Activated CD4-positive, alpha-beta T cell treated with anti-CD3 and anti-CD28 coated beads for 36 hours (primary cell): Measurements from ENCODE around the gene FJX1. TPM values are rescaled to one million over a fixed set of nuclear protein-coding genes. Genes with fewer than 3 reads are reported as not detected.

Source experiments
- ATAC-seq: fragments of 200-7000 bp; cut with Tn5 transposase; one replicate; pipeline ENCODE4 v1.10.0; 2021; ENCODE audit warnings: mild to moderate bottlenecking, moderate library complexity
- CTCF ChIA-PET: fragments of 350-600 bp; sonication (Branson Sonifier 250); formaldehyde crosslinking; loops from one replicate; lab custom pipeline; 2021; ENCODE audit warnings: antibody characterized with exemption; lab: Charles Lee
- POLR2A ChIA-PET: fragments of 350-600 bp; sonication (Branson Sonifier 250); formaldehyde crosslinking; loops from one replicate; lab custom pipeline; 2021; ENCODE audit warnings: antibody characterized with exemption, inconsistent platforms; lab: Charles Lee
- DNase-seq: peaks from one replicate; pipeline ENCODE4 v3.0.0-alpha.2; 2020
- H3K27ac Mint-ChIP-seq: one replicate; pipeline ENCODE4 v1.8.0; 2021; ENCODE audit warnings: mixed read lengths
- H3K27me3 Mint-ChIP-seq: one replicate; pipeline ENCODE4 v1.8.0; 2021; ENCODE audit warnings: mixed read lengths
- H3K36me3 Mint-ChIP-seq: one replicate; pipeline ENCODE4 v1.8.0; 2021; ENCODE audit warnings: low read depth, mixed read lengths
- H3K4me1 Mint-ChIP-seq: one replicate; pipeline ENCODE4 v1.8.0; 2021; ENCODE audit warnings: mixed read lengths
- H3K4me3 Mint-ChIP-seq: one replicate; pipeline ENCODE4 v1.8.0; 2021; ENCODE audit warnings: mild to moderate bottlenecking, moderate library complexity, mixed read lengths
- H3K9me3 Mint-ChIP-seq: one replicate; pipeline ENCODE4 v1.8.0; 2021; ENCODE audit warnings: low read depth, mixed read lengths
- intact Hi-C, 2 experiments: fragments of 100-400 bp; cut with DNase I in 1 of 2; cut with micrococcal nuclease in 1 of 2; formaldehyde crosslinking; loops; one replicate each; pipeline versions ENCODE4 v1.14.2 to v1.15.1; 2022 to 2024; cut with DNase I, micrococcal nuclease
- total RNA-seq, 2 experiments: library from RNA; stranded (reverse); gene quantifications; one replicate each; pipeline ENCODE4 v1.2.3, GENCODE V29; 2021

Gene FJX1
- total RNA-seq, 2 experiments from 2014 or later, result 0.69 to 0.74 TPM

- intact Hi-C loops, result no loop called here
- H3K27me3 Mint-ChIP-seq, result peaks cover 41% of the 10 kb centered on the region
Observed at GRCh38 chr11:35654711-35655110, 36.5 kb downstream of the FJX1 start.

GRCh38 chr11:35655254-35655653 is 37.0 kb downstream of the FJX1 start:
- POLR2A ChIA-PET, result no interaction called here
- ATAC-seq, result no peak
- intact Hi-C loops, result no loop called here
- no peak for DNase-seq
- peaks cover 2% of the 10 kb centered on the region for H3K4me1 Mint-ChIP-seq
- no peak overlapping the region for H3K27ac Mint-ChIP-seq
- H3K4me3 Mint-ChIP-seq, result no peak overlapping the region
- peaks cover 41% of the 10 kb centered on the region for H3K27me3 Mint-ChIP-seq
- no peaks in the 10 kb centered on the region for H3K9me3 Mint-ChIP-seq
- H3K36me3 Mint-ChIP-seq, result no peaks in the 10 kb centered on the region
- CTCF ChIA-PET, result interaction anchor here (0.7 to 0.8 kb wide), 3 partner anchors 26 to 464 kb away, joined by 3 to 4 read pairs (median 3); no protein-coding TSS in a partner anchor

More at GRCh38 chr11:35654711-35655110, 36.5 kb downstream of the FJX1 start:
- no peaks in the 10 kb centered on the region for H3K9me3 Mint-ChIP-seq
- ChIA-PET POLR2A (no interaction called here), CTCF (interaction anchor here (0.7 kb wide), 2 partner anchors 291 to 464 kb away, joined by 3 to 4 read pairs; no protein-coding TSS in a partner anchor)
- no peak for DNase-seq
- H3K36me3 Mint-ChIP-seq, result no peaks in the 10 kb centered on the region
- peaks cover 6% of the 10 kb centered on the region for H3K4me1 Mint-ChIP-seq
- no peak overlapping the region for H3K27ac Mint-ChIP-seq
- H3K4me3 Mint-ChIP-seq, result no peak overlapping the region
- no peak for ATAC-seq

GRCh38 chr11:35655856-35656255 is 37.6 kb downstream of the FJX1 start:
- H3K27me3 Mint-ChIP-seq, result peaks cover 37% of the 10 kb centered on the region
- H3K27ac Mint-ChIP-seq, result no peak overlapping the region
- H3K4me3 Mint-ChIP-seq, result no peak overlapping the region
- H3K9me3 Mint-ChIP-seq, result no peaks in the 10 kb centered on the region
- POLR2A ChIA-PET, result no interaction called here
- no peaks in the 10 kb centered on the region for H3K4me1 Mint-ChIP-seq
- ATAC-seq (no peak), DNase-seq (no peak)
- no peaks in the 10 kb centered on the region for H3K36me3 Mint-ChIP-seq
- intact Hi-C loops, result no loop called here
- CTCF ChIA-PET, result interaction anchor here (0.8 kb wide), 1 partner anchor 27 kb away, joined by 3 read pairs; no protein-coding TSS in a partner anchor

GRCh38 chr11:35658020-35658948 is 40.0 kb downstream of the FJX1 start:
- Mint-ChIP-seq H3K27ac (no peak overlapping the region), H3K4me1 (peaks cover 15% of the 10 kb centered on the region), H3K4me3 (no peak overlapping the region), H3K27me3 (peaks cover 25% of the 10 kb centered on the region), H3K36me3 (peaks cover 4% of the 10 kb centered on the region), H3K9me3 (peaks cover 3% of the 10 kb centered on the region)
- ChIA-PET POLR2A (no interaction called here), CTCF (interaction anchor here (0.9 to 1.9 kb wide), 2 partner anchors 9 to 164 kb away, joined by 4 read pairs; no protein-coding TSS in a partner anchor)
- intact Hi-C loops, result no loop called here
- ATAC-seq, result no peak
- DNase-seq, result no peak

- peak overlapping the region; percentile 83 for H3K4me3 Mint-ChIP-seq
- CTCF ChIA-PET, result interaction anchor here (0.6 to 0.8 kb wide), 2 partner anchors 598 to 865 kb away, joined by 3 read pairs; no protein-coding TSS in a partner anchor
- no peak for ATAC-seq
- POLR2A ChIA-PET, result no interaction called here
- peaks cover 25% of the 10 kb centered on the region for H3K9me3 Mint-ChIP-seq
- peaks cover 41% of the 10 kb centered on the region for H3K4me1 Mint-ChIP-seq
- peaks cover 6% of the 10 kb centered on the region for H3K27me3 Mint-ChIP-seq
- intact Hi-C loops, result loop anchor here (5.0 to 10.0 kb wide), 7 partner anchors 327 to 1927 kb away; partner anchors contain the start of genes APIP (in 1 of the 2), CAT (in 1 of the 2), CD59 (in 1 of the 2) and COMMD9 (in 1 of the 2)
- peak overlapping the region; percentile 97 for H3K27ac Mint-ChIP-seq
- DNase-seq, result no peak
- peaks cover 29% of the 10 kb centered on the region for H3K36me3 Mint-ChIP-seq
Observed at GRCh38 chr11:35661534-35661933, 43.3 kb downstream of the FJX1 start.

- intact Hi-C loops, result loop anchor here (1.0 to 10.0 kb wide), 13 partner anchors 12 to 1927 kb away; partner anchors contain the start of genes COMMD9 (in 2 of the 2), APIP (in 1 of the 2), CAT (in 1 of the 2) and CD59 (in 1 of the 2)
- DNase-seq (peak; percentile 24), ATAC-seq (peak; percentile 31)
- POLR2A ChIA-PET, result no interaction called here
- Mint-ChIP-seq H3K27me3 (peaks cover 3% of the 10 kb centered on the region), H3K4me3 (peak overlapping the region; percentile 83), H3K27ac (peak overlapping the region; percentile 97), H3K4me1 (peaks cover 41% of the 10 kb centered on the region), H3K9me3 (peaks cover 29% of the 10 kb centered on the region), H3K36me3 (peaks cover 34% of the 10 kb centered on the region)
- CTCF ChIA-PET, result interaction anchor here (0.6 to 1.2 kb wide), 2 partner anchors 484 to 864 kb away, joined by 3 read pairs; no protein-coding TSS in a partner anchor
Observed at GRCh38 chr11:35662061-35662648, 43.9 kb downstream of the FJX1 start.

- Mint-ChIP-seq H3K36me3 (peaks cover 37% of the 10 kb centered on the region), H3K4me1 (peaks cover 41% of the 10 kb centered on the region), H3K27ac (peak within 1 kb of the TSS; percentile 97), H3K4me3 (peak within 1 kb of the TSS; percentile 83), H3K27me3 (peaks cover under 1% of the 10 kb centered on the region), H3K9me3 (peaks cover 30% of the 10 kb centered on the region)
- ATAC-seq (peak; percentile 86), DNase-seq (peak; percentile 92)
- ChIA-PET POLR2A (no interaction called here), CTCF (interaction anchor here (1.2 kb wide), 1 partner anchor 484 kb away, joined by 3 read pairs; no protein-coding TSS in a partner anchor)
- intact Hi-C loops, result loop anchor here (1.0 to 10.0 kb wide), 13 partner anchors 13 to 1928 kb away; partner anchors contain the start of genes COMMD9 (in 2 of the 2), APIP (in 1 of the 2), CAT (in 1 of the 2) and CD59 (in 1 of the 2)
Observed at GRCh38 chr11:35662649-35663407, 44.6 kb downstream of the FJX1 start, which contains the start of gene TRIM44. Gene TRIM44, plus strand, starts transcription at chr11:35662775. Its CDS starts 337 bp downstream, at chr11:35663112.

- Mint-ChIP-seq H3K9me3 (peaks cover 31% of the 10 kb centered on the region), H3K36me3 (peaks cover 43% of the 10 kb centered on the region), H3K4me3 (peak overlapping the region; percentile 83), H3K27me3 (no peaks in the 10 kb centered on the region), H3K27ac (peak overlapping the region; percentile 95), H3K4me1 (peaks cover 41% of the 10 kb centered on the region)
- ChIA-PET CTCF (interaction anchor here (1.2 kb wide), 1 partner anchor 483 kb away, joined by 3 read pairs; no protein-coding TSS in a partner anchor), POLR2A (no interaction called here)
- intact Hi-C loops, result loop anchor here (2.0 to 10.0 kb wide), 10 partner anchors 47 to 1929 kb away; partner anchors contain the start of genes COMMD9 (in 2 of the 2), APIP (in 1 of the 2), CAT (in 1 of the 2) and CD59 (in 1 of the 2)
- DNase-seq (no peak), ATAC-seq (no peak)
Observed at GRCh38 chr11:35663408-35663702, 45.1 kb downstream of the FJX1 start.

- CTCF ChIA-PET, result interaction anchor here (0.6 kb wide), 1 partner anchor 381 kb away, joined by 3 read pairs; no protein-coding TSS in a partner anchor
- H3K4me3 Mint-ChIP-seq, result peak overlapping the region; percentile 11
- no peak for DNase-seq
- H3K9me3 Mint-ChIP-seq, result peaks cover 31% of the 10 kb centered on the region
- POLR2A ChIA-PET, result no interaction called here
- intact Hi-C loops, result loop anchor here (5.0 to 10.0 kb wide), 7 partner anchors 330 to 1930 kb away; partner anchors contain the start of genes APIP (in 1 of the 2), CAT (in 1 of the 2), CD59 (in 1 of the 2) and COMMD9 (in 1 of the 2)
- no peaks in the 10 kb centered on the region for H3K27me3 Mint-ChIP-seq
- ATAC-seq, result no peak
- peaks cover 50% of the 10 kb centered on the region for H3K36me3 Mint-ChIP-seq
- H3K4me1 Mint-ChIP-seq, result peaks cover 50% of the 10 kb centered on the region
- no peak overlapping the region for H3K27ac Mint-ChIP-seq
Observed at GRCh38 chr11:35664977-35665441, 46.7 kb downstream of the FJX1 start.

GRCh38 chr11:35667257-35667656 is 49.0 kb downstream of the FJX1 start:
- intact Hi-C loops, result loop anchor here in 1 of 2 experiments (10.0 kb wide), 4 partner anchors 332 to 1932 kb away; partner anchors contain the start of genes CAT and CD59

More at GRCh38 chr11:35667257-35667656, 49.0 kb downstream of the FJX1 start:
- CTCF ChIA-PET, result no interaction called here
- H3K4me3 Mint-ChIP-seq, result no peak overlapping the region
- POLR2A ChIA-PET, result interaction anchor here (0.7 kb wide), 1 partner anchor 32 kb away, joined by 3 read pairs; no protein-coding TSS in a partner anchor
- no peak for DNase-seq
- H3K4me1 Mint-ChIP-seq, result peaks cover 63% of the 10 kb centered on the region
- ATAC-seq, result no peak
- peaks cover 31% of the 10 kb centered on the region for H3K9me3 Mint-ChIP-seq
- peaks cover 55% of the 10 kb centered on the region for H3K36me3 Mint-ChIP-seq
- H3K27me3 Mint-ChIP-seq, result no peaks in the 10 kb centered on the region
- no peak overlapping the region for H3K27ac Mint-ChIP-seq
